HEK293 (cell line): ENCODE data around the gene TC2N.
A peak's percentile ranks its signal among the peaks of the same experiment; 100 is the strongest.
"Not testable (repeated sequence)": the region's sequence is repeated elsewhere in the genome, so short reads cannot be mapped to it uniquely, and the experiment has no call there.

Source experiments
- CTCF ChIA-PET: fragments of 350-600 bp; formaldehyde crosslinking; extraction: SDS; loops from one replicate; lab custom pipeline; 2021; ENCODE audit warnings: antibody characterized with exemption; lab: Yijun Ruan, JAX
- POLR2A ChIA-PET: fragments of 300-600 bp; formaldehyde crosslinking; extraction: SDS; loops from one replicate; lab custom pipeline; 2020; ENCODE audit warnings: antibody characterized with exemption, inconsistent platforms; lab: Yijun Ruan, JAX
- H3K27ac ChIP-seq: fragments of 200-500 bp; sonication (Bioruptor generic); 2 replicates; pipeline ENCODE4 v1.5.1; 2014; ENCODE audit warnings: low read depth, low read length, control low read depth, inconsistent platforms; ENCODE audit errors: extremely low read depth
- H3K36me3 ChIP-seq, 2 experiments: fragments of 200-500 bp in 1 of 2; sonication (Bioruptor generic) in 1 of 2; 1 replicate in 1 of 2; 2 replicates in 1 of 2; pipeline ENCODE4 v1.5.1; 2014 to 2017; ENCODE audit warnings: inconsistent platforms in 2 of 2, low read length in 2 of 2; ENCODE audit not compliant: control insufficient read depth in 2 of 2, insufficient read depth in 1 of 2
- H3K4me1 ChIP-seq: fragments of 200-500 bp; sonication (Bioruptor generic); 2 replicates; pipeline ENCODE4 v1.5.1; 2014; ENCODE audit warnings: mild to moderate bottlenecking, low read length, inconsistent platforms; ENCODE audit not compliant: control insufficient read depth, insufficient read depth
- H3K4me3 ChIP-seq: 2 replicates; pipeline ENCODE4 v1.5.1; 2011; ENCODE audit warnings: low read depth, mild to moderate bottlenecking, control low read depth, low read length, moderate library complexity
- H3K9me3 ChIP-seq: fragments of 200-500 bp; sonication (Bioruptor generic); 2 replicates; pipeline ENCODE4 v1.5.1; 2014; ENCODE audit warnings: low read depth, low read length, inconsistent platforms; ENCODE audit not compliant: control insufficient read depth, insufficient read depth
- CTCF ChIP-seq: fragments of 450-650 bp; formaldehyde crosslinking; IDR thresholded peaks from 2 replicates; pipeline ENCODE4 v1.5.1; 2016; ENCODE audit warnings: missing biosample characterization, missing genetic modification characterization
- EGR2 ChIP-seq: fragments of 450-650 bp; formaldehyde crosslinking; IDR thresholded peaks from 2 replicates; pipeline ENCODE4 v1.5.1; 2016; ENCODE audit warnings: low read depth, missing biosample characterization, missing genetic modification characterization
- FEZF1 ChIP-seq: fragments of 450-650 bp; formaldehyde crosslinking; IDR thresholded peaks from 2 replicates; pipeline ENCODE4 v1.5.1; 2016; ENCODE audit warnings: missing biosample characterization, missing genetic modification characterization
- GFI1B ChIP-seq: fragments of 450-650 bp; formaldehyde crosslinking; IDR thresholded peaks from 2 replicates; pipeline ENCODE4 v1.5.1; 2016; ENCODE audit warnings: missing biosample characterization, missing genetic modification characterization
- OSR2 ChIP-seq: fragments of 450-650 bp; formaldehyde crosslinking; IDR thresholded peaks from 2 replicates; pipeline ENCODE4 v1.5.1; 2016; ENCODE audit warnings: missing biosample characterization, missing genetic modification characterization
- SALL2 ChIP-seq: fragments of 450-650 bp; formaldehyde crosslinking; IDR thresholded peaks from 2 replicates; pipeline ENCODE4 v1.5.0; 2017; ENCODE audit warnings: missing biosample characterization, mild to moderate bottlenecking, missing genetic modification characterization, borderline replicate concordance
- ZBTB49 ChIP-seq: fragments of 450-650 bp; formaldehyde crosslinking; IDR thresholded peaks from 2 replicates; pipeline ENCODE4 v1.5.1; 2016; ENCODE audit warnings: missing biosample characterization, missing genetic modification characterization, low read depth
- ZFHX2 ChIP-seq: fragments of 450-650 bp; formaldehyde crosslinking; conservative IDR thresholded peaks from 2 replicates; pipeline ENCODE4 v1.5.1; 2016; ENCODE audit warnings: missing biosample characterization, missing genetic modification characterization
- ZIC2 ChIP-seq: fragments of 450-650 bp; formaldehyde crosslinking; IDR thresholded peaks from 2 replicates; pipeline ENCODE4 v1.5.1; 2016; ENCODE audit warnings: missing biosample characterization, missing genetic modification characterization
- ZNF114 ChIP-seq: fragments of 450-650 bp; formaldehyde crosslinking; IDR thresholded peaks from 2 replicates; pipeline ENCODE4 v1.5.0; 2017; ENCODE audit warnings: missing biosample characterization, missing genetic modification characterization
- ZNF2 ChIP-seq: fragments of 450-650 bp; formaldehyde crosslinking; IDR thresholded peaks from 2 replicates; pipeline ENCODE4 v1.5.1; 2016; ENCODE audit warnings: missing biosample characterization, missing genetic modification characterization
- ZNF248 ChIP-seq: fragments of 450-650 bp; formaldehyde crosslinking; IDR thresholded peaks from 2 replicates; pipeline ENCODE4 v1.5.1; 2017; ENCODE audit warnings: missing biosample characterization, missing genetic modification characterization
- ZNF362 ChIP-seq: fragments of 450-650 bp; formaldehyde crosslinking; IDR thresholded peaks from 2 replicates; pipeline ENCODE4 v1.5.1; 2016; ENCODE audit warnings: missing biosample characterization, missing genetic modification characterization
- ZNF394 ChIP-seq: fragments of 450-650 bp; formaldehyde crosslinking; IDR thresholded peaks from 2 replicates; pipeline ENCODE4 v1.5.1; 2016; ENCODE audit warnings: missing biosample characterization, missing genetic modification characterization, mild to moderate bottlenecking, moderate library complexity, borderline replicate concordance
- ZNF600 ChIP-seq: fragments of 450-650 bp; formaldehyde crosslinking; IDR thresholded peaks from 2 replicates; pipeline ENCODE4 v1.5.1; 2016; ENCODE audit warnings: missing biosample characterization, missing genetic modification characterization
- ZNF654 ChIP-seq: fragments of 450-650 bp; formaldehyde crosslinking; IDR thresholded peaks from 2 replicates; pipeline ENCODE4 v1.5.1; 2016; ENCODE audit warnings: low read depth, missing biosample characterization, missing genetic modification characterization

Gene TC2N

GRCh38 chr14:91899213-91899612 lies 31.9 kb upstream of the TC2N start:
- H3K27ac ChIP-seq, result no peak overlapping the region
- no peak overlapping the region for H3K4me3 ChIP-seq
- H3K36me3 ChIP-seq, result no peaks in the 10 kb centered on the region
- ChIA-PET CTCF (interaction anchor here (0.6 to 2.3 kb wide), 5 partner anchors 12 to 576 kb away, joined by 3 to 9 read pairs (median 3); no protein-coding TSS in a partner anchor), POLR2A (no interaction called here)
- no peaks in the 10 kb centered on the region; the same call in 1 of the 2 replicates for H3K4me1 ChIP-seq
- no peaks in the 10 kb centered on the region for H3K9me3 ChIP-seq
- TF ChIP-seq ZNF2, result no peak
- TF ChIP-seq EGR2 (tag by site-specific recombination), result no peak
- TF ChIP-seq GFI1B (tag by site-specific recombination), result no peak
- TF ChIP-seq ZNF654 (tag by site-specific recombination), result peak; percentile 24; the same call in 1 of the 2 replicates
- TF ChIP-seq CTCF (tag by site-specific recombination), result 0 out of 2 replicates have a peak, but pooled peaks have one; percentile 12
- TF ChIP-seq ZNF394 (tag by site-specific recombination), result no peak

GRCh38 chr14:91898372-91898771 lies 31.0 kb upstream of the TC2N start:
- Histone ChIP-seq H3K9me3 (no peaks in the 10 kb centered on the region), H3K27ac (no peak overlapping the region), H3K4me1 (no peaks in the 10 kb centered on the region; the same call in 1 of the 2 replicates), H3K36me3 (no peaks in the 10 kb centered on the region), H3K4me3 (no peak overlapping the region)
- POLR2A ChIA-PET, result interaction anchor here (0.5 kb wide), 1 partner anchor 19 kb away, joined by 4 read pairs; no protein-coding TSS in a partner anchor
- CTCF ChIA-PET, result interaction anchor here (0.6 to 0.8 kb wide), 2 partner anchors 26 to 81 kb away, joined by 3 to 4 read pairs; no protein-coding TSS in a partner anchor
- no peak for TF ChIP-seq ZBTB49
- TF ChIP-seq ZNF362 (tag by site-specific recombination), result no peak

GRCh38 chr14:91897716-91898115 lies 30.4 kb upstream of the TC2N start:
- H3K4me1 ChIP-seq, H3K36me3 ChIP-seq, H3K27ac ChIP-seq, H3K4me3 ChIP-seq, POLR2A ChIA-PET, H3K9me3 ChIP-seq: not testable (repeated sequence)
- CTCF ChIA-PET, result interaction anchor here (1.3 kb wide), 1 partner anchor 7 kb away, joined by 4 read pairs; no protein-coding TSS in a partner anchor

GRCh38 chr14:91897106-91897701 lies 29.9 kb upstream of the TC2N start:
- H3K27ac ChIP-seq, result no peak overlapping the region
- ChIA-PET POLR2A (no interaction called here), CTCF (interaction anchor here (0.6 to 1.3 kb wide), 3 partner anchors 8 to 210 kb away, joined by 3 to 4 read pairs (median 3); no protein-coding TSS in a partner anchor)
- no peaks in the 10 kb centered on the region for H3K9me3 ChIP-seq
- no peaks in the 10 kb centered on the region; the same call in 1 of the 2 replicates for H3K4me1 ChIP-seq
- no peaks in the 10 kb centered on the region for H3K36me3 ChIP-seq
- TF ChIP-seq ZNF248 (tag by site-specific recombination), result no peak
- TF ChIP-seq ZNF600 (tag by site-specific recombination), result peak; percentile 50; the same call in 1 of the 2 replicates
- peak; percentile 46 for TF ChIP-seq ZFHX2 (tag by site-specific recombination)
- 0 out of 2 replicates have a peak, but pooled peaks have one; percentile 28 for TF ChIP-seq FEZF1
- TF ChIP-seq ZNF114, result no peak
- TF ChIP-seq ZIC2, result peak; percentile 90
- no peak for TF ChIP-seq SALL2 (tag by site-specific recombination)
- peak; percentile 78 for TF ChIP-seq OSR2 (tag by site-specific recombination)
- no peak overlapping the region for H3K4me3 ChIP-seq
